Measurements from ENCODE around the gene KRTAP15-1.

KRTAP15-1 gene

DNA sequence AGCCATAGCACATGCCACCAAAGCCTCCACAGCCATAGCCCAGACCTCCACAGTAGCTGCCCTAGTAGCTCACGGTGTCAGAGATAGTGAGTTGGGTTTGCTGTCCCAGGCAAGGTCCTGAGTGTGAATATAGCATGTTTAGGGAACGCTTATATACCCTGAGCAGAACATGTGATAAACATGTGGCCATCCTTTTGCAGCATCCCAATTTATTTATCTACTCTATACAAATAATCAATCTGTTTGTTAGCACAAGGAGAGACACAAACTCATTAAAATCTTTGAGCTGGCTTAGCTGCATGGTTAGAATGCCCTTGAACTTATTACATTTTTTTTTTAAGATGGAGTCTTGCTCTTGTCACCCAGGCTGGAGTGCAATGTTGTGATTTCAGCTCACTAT is 47.3 kb downstream of the KRTAP15-1 start, which contains the start of gene KRTAP19-2:
TSS of gene KRTAP19-2 (minus strand) at position 101 of the 400 bp plus-strand sequence. CDS start at position 13, 88 bp downstream.
- H3K27ac ChIP-seq (ENCODE audit: low read length), result no peak within 1 kb of the TSS
- H3K4me3 ChIP-seq (ENCODE audit: low read length in 2 of 2), result no peak within 1 kb of the TSS
- H3K27me3 ChIP-seq (ENCODE audit: control insufficient read depth in 1 of 2, insufficient read depth in 2 of 2, low read length in 2 of 2), result no peaks in the 10 kb centered on the region
- no peaks in the 10 kb centered on the region for H3K9me3 ChIP-seq (ENCODE audit: control insufficient read depth in 2 of 2, low read length in 2 of 2)
- no peaks in the 10 kb centered on the region for H3K4me1 ChIP-seq (ENCODE audit: control insufficient read depth, insufficient read depth, low read length)
- H3K9ac ChIP-seq (ENCODE audit: low read length in 2 of 2), result no peak within 1 kb of the TSS
- H3K36me3 ChIP-seq (ENCODE audit: control insufficient read depth in 2 of 2, insufficient read depth in 2 of 2, low read length in 2 of 2), result no peaks in the 10 kb centered on the region

Measured in stomach smooth muscle (tissue), 2 donors.